Skin of body (tissue), 2 donors: ENCODE data around the gene HLA-A. TPM values are rescaled to one million over a fixed set of nuclear protein-coding genes. Genes with fewer than 3 reads are reported as not detected.
"Not testable (repeated sequence)": the region's sequence is repeated elsewhere in the genome, so short reads cannot be mapped to it uniquely, and the experiment has no call there.

Experiments
- DNase-seq: peaks from one replicate; lab custom pipeline; 2025; lab: John Stamatoyannopoulos, UW
- total RNA-seq: library from RNA; depleted of rRNA; stranded (reverse); fragments of >200 nt; gene quantifications from one replicate; pipeline ENCODE4 v1.2.3, GENCODE V29; 2014

Gene HLA-A
- total RNA-seq, 1 donor from 2014 or later, result 96.6 TPM

DNA sequence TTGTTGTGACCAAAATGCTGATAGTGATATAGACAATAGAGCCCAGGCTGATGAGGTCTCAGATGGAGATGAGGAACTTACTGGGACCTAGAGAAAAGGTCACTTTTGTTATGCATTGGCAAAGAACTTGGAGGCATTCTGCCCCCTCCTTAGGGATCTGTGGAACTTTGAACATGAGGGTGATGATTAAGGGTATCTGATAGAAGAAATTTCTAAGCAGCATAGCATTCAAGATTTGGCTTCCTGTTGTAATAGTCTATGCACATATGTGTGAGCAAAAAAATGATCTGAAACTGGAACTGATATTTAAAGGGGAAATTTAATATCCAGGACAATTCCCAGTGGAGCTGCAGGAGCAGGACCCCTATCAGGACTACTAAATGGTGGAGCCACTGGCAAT, 17.1 kb downstream of the HLA-A start:
- DNase-seq, result no peak

DNA sequence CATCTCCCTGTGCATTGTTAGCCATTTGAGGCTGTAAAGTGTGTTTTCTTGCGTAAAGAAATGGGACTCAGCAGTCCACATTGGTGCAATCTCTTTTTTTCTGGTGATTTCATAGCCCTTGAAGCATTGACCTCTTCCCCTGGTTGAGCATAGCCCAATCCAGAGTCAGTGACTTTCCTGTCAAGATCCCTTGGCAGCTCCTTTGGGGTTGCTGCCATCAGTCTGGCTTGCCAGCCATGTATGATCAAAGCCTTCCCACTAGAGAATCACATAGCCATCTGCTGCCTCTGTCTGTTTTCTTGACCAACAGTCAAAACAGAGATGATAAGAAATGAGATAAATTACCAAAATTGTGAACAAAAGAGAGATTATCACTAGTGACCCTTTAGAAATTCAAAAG, 19.6 kb downstream of the HLA-A start:
- DNase-seq, result no peak

DNA sequence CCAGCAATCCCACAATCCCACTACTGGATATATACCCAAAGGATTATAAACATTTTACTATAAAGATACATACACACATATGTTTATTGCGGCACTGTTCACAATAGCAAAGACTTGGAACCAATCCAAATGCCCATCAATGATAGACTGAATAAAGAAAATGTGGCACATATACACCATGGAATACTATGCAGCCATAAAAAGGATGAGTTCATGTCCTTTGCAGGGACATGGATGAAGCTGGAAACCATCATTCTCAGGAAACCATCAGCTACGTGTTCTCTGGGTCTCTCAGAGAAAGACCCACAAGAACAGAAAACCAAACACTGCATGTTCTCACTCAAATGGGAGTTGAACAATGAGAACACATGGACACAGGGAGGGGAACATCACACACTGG, 21.4 kb downstream of the HLA-A start:
- not testable (repeated sequence) for DNase-seq

DNA sequence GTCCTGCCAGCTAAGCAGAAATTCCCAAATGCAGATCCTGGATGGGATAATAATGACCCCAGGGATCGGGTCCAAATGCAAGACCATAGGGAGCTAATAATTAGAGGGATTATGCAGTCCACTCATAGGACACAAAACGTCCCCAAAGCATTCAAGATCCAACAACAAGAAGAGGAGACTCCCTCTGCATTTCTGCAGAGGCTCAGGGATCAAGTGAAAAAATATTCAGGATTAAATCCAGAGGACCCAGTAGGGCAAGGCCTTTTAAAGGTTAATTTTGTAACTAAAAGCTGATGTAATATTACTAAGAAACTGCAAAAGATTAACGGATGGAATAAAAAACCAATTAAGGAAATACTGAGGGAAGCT, 22.2 kb downstream of the HLA-A start:
- no peak for DNase-seq

DNA sequence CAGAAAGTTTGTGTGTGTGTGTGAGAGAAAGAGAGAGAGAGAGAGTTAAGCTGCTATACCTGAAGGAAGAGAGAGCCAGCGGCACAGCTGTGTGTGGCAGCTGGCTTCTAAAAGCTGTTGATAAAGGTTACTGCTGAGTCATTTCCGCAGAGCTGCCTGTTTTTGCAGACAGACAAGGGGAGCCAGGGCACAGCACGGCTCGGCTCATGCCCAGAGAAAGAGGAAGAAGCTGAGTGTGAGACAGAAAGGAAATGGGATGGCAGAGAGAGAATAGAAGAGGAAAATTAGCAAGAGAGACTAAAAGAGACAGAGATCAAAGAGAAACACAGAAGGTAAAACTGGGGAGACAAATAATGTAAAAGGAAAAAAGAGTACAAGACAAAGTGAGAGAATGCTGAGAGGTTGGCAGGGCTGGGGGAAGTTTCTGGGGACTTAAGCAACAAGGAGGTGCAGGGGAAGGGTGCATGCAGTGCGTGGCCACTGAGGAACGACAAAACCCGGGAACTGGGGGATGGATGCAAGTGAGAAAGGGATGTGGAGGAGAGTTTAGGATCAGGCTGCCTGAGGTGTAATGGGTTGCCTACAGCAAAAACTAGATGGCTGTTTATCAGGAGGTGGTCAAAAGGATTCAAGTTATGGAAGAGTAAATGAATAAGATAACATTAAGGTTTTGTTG, 22.7 kb downstream of the HLA-A start:
- peak; percentile 29 for DNase-seq

DNA sequence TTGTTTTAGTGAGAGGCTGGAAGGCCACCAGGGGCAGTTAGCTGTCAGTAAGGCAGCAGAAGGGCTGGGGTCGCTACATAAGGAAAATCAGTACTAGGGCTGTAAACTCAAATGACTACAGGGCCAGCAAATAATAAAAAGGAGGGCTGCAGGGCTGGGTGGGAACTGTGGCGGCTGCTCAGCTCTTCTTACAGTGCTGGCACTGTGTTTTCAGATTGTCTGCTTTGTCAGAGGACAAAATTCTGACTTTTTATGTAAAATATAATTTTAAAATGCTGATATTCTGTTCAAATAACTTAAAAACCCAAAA, 23.2 kb downstream of the HLA-A start:
- no peak for DNase-seq

DNA sequence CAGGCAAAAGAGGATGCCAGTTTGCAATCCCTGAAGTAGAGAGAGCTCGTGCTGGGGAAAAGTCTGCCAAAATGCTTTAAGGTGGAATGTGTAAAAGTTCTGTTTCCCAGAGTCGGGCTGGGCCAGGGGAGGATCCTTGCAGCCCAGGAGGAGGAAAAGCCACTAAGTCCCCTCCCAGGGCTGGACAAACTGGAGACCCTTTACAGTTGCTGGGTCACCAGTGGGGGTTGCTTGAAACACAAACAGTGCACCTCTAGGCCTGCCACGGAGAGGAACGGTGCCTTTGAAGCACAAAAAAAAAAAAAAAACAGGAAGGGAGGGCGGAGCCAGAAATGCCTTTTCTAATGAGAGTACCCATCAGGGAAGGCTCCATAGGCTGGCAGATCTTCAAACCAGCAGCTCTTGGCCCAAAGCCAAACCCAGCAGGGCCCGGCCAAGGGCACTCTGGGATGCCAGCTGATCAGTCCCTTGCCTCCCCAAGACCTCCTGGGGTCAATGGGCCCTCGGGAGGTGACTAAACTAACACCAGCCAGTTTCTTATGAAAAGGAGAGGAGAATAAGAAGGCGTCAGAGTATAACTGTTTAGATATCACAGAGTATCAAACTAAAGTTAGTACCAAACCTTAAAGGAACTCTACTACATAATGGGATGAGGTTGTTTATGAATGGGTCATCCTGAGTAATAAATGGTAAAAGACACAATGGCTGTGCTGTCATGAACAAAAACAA, 23.7 kb downstream of the HLA-A start:
- peak; percentile 13 for DNase-seq

DNA sequence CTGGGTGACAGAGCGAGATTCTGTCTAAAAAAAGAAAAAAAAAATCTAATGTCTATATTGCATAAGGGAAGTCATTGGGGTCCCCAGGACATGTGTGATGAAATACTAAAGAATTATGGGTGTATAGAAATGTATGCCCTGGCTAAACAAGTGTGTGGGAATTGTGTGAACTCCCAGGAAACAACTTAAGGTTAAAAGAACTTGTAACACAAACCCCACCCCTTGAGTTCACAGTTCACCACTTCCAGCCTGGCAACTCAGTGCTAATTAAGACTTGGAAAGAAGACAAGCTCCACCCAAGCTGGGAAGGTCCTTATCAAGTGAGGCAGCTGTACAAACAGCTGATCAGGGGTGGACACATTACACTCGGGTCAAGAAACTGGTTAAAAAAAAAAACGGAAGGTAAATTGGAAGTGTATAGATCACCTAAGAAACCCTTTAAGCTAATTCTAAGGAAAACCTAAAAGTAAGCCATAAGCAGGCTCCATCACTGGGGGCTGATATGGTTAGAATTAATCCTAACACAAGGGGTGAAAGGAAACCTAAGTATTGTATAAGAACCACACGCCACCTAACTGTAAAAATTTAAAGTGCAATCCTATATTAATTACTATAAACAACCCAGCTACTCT, 25.2 kb downstream of the HLA-A start:
- no peak for DNase-seq

DNA sequence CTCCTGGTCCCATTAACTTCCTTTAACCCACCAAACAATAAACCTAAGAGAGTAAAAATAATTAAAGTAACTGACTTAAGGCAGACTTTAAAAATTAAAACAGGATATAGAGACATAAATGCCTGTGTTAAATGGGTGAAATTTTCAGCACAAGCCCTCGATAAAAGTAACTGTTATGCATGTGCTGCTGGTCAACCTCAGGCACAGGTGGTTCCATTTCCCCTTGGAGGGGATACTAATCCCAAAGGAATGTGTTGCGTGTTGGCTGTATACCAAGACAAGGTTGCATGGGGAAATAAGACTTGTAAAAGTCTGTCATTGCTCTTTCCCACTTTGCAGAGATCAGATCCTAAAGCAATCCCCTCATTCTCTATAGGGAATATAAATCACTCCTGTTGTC, 25.8 kb downstream of the HLA-A start:
- DNase-seq, result no peak

DNA sequence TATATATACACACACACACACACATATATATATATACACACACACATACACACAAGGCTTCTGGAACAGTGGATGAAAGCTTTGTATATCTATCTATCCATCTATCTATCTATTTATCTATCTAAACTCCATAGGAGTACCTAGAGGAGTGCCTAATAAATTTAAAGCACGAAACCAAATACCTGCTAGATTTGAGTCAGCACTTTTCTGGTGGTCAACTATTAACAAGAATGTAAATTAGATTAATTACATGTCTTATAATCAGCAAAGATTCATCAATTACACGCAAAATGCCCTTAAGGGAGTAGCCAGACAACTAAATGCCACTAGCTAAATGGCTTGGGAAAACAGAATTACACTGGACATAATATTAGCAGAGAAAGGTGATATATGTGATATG, 26.6 kb downstream of the HLA-A start:
- no peak for DNase-seq

DNA sequence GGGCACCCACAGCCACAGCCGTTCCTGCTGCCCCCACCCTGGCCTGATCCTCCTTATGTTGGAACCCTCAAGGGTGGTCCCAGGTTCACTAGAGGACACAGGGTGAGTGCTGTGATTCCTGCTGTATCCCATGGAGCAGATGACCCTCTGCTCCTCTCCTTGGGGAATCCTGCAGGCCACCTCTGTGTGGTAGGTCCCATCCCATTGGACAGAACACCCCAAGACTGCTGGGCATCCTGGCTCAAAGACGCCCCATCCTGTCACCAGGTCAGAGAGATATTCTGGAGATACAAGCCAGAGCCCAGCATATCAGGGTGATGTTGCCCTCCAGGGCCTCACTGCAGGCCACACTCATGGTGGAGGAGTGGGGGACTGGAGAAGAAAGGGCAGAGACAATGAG, 28.4 kb downstream of the HLA-A start:
- no peak for DNase-seq

DNA sequence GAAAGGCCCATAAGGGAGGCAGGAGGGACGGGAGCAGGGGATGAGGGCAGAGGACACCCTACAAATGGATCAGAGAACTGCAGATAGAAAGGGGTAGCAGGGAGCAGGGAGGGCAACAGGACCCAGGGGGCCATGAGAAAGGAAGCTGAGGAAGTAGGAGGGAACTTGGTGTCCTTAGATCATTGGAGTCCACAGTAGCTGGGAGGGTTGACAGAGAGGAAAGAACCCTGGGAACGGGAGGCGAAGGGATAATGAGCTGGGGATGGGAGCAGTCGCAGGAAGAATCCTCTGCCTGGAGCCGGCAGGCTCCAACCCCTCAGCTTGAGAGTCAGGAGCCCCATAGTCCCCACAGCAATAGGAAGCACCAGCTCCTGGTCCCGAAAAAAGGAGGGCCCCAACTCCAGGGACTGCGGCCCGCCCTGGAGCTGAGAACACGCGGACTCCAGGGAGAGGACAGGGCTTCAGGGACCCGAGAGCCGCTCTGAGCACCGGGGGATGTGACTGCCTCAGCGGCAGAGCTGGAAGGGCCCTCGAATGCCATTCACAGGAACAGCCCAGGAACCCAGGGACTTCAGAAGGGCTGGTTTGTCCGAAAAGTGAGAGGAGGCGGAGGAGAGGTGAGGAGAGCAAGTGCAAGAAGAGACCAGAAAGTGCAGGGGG, 32.7 kb downstream of the HLA-A start:
- DNase-seq, result no peak

DNA sequence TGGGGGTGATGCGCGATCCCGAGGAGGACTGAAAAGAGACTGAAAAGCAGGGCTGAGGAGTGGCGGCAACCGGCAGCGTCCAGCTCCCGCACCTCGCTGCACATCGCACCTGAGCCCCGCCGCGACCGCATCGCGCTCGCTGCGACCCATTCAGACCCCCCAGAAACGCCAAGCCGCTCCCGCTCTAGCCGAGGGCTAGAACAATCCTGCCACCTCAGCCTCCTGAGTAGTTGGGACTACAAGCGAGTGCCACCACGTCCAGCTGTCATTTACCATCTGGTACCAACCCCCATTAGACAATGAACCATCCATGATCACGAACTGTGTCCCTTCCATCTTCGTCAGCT, 33.2 kb downstream of the HLA-A start:
- DNase-seq, result no peak

DNA sequence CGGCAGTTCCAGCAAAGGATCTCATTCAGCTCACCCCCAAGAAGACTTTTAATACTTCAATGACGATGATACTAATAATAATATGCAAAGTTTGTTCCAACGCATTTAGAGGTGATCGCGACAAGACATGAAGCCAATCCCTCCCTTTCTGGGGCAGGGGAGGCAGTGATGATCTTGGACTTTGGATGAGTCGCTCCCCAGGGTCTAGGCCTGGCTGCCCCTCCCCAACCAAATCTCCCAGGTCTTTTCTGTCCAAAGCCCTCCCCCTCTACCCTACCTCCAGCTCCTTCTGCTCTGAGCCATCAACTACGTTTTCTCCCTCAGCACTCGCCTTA, 33.9 kb downstream of the HLA-A start:
- DNase-seq, result no peak

DNA sequence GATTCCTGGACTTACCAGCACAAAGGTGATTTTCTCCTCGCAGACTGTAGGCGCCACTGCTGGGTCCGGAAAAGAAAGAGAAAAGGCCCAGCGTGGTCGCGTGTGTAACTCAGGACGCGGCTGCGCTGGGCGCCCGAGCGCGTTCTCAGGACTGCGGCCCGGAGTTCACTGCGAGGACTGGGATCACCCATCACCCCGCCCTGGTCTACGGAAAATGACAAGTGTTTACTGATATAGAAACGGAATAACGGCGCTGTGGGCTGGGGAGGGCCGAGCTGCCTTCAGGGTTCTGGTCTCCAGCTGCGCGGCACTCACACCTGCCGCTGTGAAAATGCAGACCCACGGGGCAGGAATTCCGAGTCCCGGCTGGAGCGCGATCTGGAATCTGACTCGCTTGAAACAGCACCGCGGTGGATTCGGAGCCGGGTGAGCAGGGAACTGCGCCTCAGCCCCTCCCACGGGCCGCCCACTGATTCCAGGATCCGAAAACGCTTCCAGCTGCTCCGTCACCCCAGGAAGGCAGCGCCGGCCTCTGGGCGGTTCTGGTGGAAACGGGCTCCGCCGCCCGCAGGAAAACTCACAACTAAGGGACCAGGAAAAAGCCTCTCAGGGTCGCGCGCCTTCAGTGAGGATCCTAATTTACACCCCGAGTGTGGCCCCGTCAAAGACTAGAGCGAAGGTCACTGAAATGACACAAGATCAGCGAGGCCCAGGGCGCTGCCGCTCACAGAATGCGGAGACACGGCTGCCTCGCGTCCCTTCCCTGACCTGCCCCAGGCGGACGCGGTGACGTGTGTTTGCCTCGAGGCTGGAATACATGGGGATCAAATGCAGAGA, 34.5 kb downstream of the HLA-A start:
- DNase-seq, result peak; percentile 33

DNA sequence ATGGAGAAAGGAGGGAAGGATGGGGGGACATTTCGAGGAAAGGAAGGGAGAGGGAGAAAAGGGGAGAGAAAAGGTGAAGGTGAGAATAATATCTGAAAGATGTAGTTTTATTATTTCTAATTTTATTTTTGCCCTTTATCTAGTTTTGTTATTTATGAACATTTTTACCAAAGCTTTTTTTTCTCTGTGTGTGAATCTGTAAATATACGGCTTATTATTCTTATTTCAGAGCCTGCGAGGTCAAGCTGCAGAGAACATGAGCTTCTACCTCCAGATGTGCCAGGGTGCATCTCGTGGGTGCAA, 35.0 kb downstream of the HLA-A start:
- no peak for DNase-seq

DNA sequence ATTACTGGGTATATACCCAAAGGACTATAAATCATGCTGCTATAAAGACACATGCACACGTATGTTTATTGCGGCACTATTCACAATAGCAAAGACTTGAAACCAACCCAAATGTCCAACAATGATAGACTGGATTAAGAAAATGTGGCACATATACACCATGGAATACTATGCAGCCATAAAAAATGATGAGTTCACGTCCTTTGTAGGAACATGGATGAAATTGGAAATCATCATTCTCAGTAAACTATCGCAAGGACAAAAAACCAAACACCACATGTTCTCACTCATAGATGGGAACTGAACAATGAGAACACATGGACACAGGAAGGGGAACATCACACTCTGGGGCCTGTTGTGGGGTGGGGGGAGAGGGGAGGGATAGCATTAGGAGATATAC, 37.7 kb downstream of the HLA-A start:
- not testable (repeated sequence) for DNase-seq

DNA sequence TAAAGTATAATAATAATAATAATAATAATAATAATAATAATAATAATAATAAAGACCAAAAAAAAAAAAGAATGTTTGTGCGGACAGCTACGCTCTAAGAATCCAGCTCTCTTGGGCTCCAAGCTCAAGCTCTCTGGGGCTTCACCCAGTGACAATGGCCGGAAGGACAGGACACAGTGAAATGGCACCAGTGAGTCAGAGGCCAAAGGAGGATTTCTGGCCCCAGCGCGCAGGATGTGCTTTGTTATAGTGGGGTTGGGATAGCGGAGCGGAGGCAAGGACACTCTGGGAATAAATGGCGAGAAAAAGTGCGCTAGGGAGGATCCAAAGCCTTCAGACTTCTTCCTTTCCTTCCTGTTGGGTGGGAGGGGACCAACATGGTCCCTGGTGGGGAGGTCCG, 38.2 kb downstream of the HLA-A start:
- no peak for DNase-seq

DNA sequence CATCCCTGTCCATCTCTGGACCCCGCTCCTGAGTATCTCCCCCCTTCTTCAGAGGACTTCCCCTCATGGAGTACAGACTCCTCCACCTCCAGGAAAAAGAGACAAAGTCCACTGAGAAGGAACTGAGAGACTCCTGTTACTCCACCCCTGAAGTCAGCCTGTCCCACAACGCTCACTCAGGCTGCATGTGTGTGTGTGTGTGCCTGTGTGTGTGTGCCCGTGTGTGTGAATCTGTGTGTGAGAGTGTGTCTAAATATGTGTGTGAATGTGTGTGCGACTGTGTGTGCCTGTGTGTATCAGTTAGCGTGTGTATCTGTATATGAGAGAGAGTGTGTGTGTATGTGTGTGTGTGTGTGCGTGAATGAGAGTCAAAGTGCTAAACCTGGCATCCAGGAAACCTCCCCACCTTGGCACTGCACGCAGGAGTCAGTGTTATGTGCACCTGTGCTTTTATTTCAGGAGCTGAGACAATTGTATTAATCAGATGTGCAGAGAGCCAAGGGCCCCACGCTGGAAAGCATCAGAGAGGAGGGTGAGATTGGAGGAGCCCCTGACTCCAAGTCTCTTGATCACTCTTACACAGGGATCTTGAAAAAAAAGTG, 39.0 kb downstream of the HLA-A start:
- DNase-seq, result no peak

DNA sequence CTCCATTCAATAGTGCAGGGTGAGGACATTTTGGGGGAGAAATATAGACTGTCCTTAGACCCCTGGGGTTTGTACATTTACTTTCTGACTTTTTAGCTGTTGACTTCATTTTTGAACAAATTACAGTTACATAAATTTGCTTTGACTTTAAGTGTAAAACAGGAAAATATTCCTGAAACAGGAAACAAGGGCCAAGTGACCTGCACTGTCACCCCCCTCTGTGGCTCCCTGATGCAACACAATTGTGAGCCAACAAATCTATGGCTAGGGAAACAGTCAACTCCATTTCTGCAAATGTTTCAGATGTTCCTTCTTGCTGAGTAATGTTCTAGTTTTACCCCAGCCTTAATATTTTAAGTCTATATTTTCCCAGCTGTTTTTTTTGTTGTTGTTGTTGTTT, 39.8 kb downstream of the HLA-A start:
- no peak for DNase-seq

DNA sequence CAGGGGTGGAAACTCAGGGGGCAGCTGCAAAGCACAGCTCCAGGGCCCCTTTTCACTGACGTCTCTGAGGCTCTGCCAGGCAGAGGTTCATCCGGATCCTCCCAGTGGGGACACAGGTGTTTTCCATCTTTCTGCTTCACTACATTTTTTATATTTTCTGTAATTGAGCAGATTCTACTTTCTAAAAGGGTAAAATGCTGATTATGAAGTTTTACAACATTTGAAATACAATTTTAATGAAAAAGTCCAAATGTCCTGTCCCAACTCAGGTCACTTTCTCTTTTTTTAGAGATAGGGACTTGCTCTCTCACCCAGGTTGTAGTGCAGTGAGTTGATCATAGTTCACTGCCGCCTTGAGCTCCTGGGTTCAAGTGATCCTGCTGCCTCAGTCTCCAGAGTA, 41.9 kb downstream of the HLA-A start:
- no peak for DNase-seq

DNA sequence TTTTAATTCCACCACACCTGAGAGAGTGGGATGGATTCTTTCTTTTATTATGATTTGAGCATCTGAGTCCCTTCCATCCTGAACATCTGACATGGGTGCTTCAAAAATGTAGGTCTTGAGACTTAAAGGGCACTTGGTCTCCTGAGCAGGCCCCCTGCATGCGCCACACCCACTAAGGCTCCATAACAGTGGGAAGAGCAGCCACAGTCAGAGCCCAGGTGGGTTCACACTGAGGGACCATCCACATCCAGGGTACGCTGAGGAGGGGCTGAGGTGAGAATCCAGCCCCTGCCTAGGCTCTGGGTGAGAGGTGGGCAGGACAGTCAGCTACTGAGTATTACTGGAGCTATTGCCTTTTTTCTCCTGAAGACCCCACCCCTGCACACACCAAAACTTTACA, 42.7 kb downstream of the HLA-A start:
- no peak for DNase-seq
